ENCODE measurements around the gene SBF2. TPM values are rescaled to one million over a fixed set of nuclear protein-coding genes. Genes with fewer than 3 reads are reported as not detected.

SBF2 gene
- total RNA-seq (10 to 100 TPM; 14.2 to 15.2 TPM), total RNA-seq (6.5 to 52.4 (median 22.1) reads per million in 172 experiments)
- 7.2 TPM for polyA plus RNA-seq (2013, experiment 1 of 2)
- 9.4 TPM for polyA plus RNA-seq (2013, experiment 2 of 2)

GRCh38 chr11:10293423-10294289 lies at the start of gene SBF2:
Gene SBF2, minus strand, starts transcription at chr11:10294219. Its CDS starts 150 bp downstream, at chr11:10294069.
- H3K9me3 Mint-ChIP-seq = no peaks in the 10 kb centered on the region
- peaks cover 0 to 3% of the 10 kb centered on the region in 2 experiments for H3K9me3 ChIP-seq (ENCODE audit: control insufficient read depth in 1 of 2, insufficient read depth in 1 of 2, low read length in 2 of 2)
- H3K4me3 ChIP-seq (ENCODE audit: low read length) = peak within 1 kb of the TSS; percentile 65
- peak within 1 kb of the TSS; percentile 89 for H3K4me3 Mint-ChIP-seq
- H3K27me3 Mint-ChIP-seq = peaks cover 33% of the 10 kb centered on the region
- peaks cover 34% of the 10 kb centered on the region for H3K4me1 ChIP-seq (ENCODE audit: insufficient read depth, low read length)
- peaks cover 5 to 23% of the 10 kb centered on the region in 2 experiments for H3K27me3 ChIP-seq (ENCODE audit: control insufficient read depth in 1 of 2, insufficient read depth in 2 of 2, low read length in 2 of 2)
- ATAC-seq (ENCODE audit: poor library complexity) = peak; percentile 70
- no peak within 1 kb of the TSS for H3K27ac ChIP-seq (ENCODE audit: low read depth in 1 of 2, low read length in 2 of 2)
- no peaks in the 10 kb centered on the region for H3K36me3 ChIP-seq (ENCODE audit: insufficient read depth, low read length)
- peaks cover 4% of the 10 kb centered on the region for H3K36me3 Mint-ChIP-seq (ENCODE audit: low read depth)
- H3K4me1 Mint-ChIP-seq (ENCODE audit: low read depth) = peaks cover 37% of the 10 kb centered on the region
- POLR2A ChIA-PET = interaction anchor here (1.1 to 1.2 kb wide), 2 partner anchors 9 to 12 kb away, joined by 3 to 6 read pairs; no protein-coding TSS in a partner anchor
- no peak for TF ChIP-seq CTCF (IDR thresholded peaks at IDR 0.05)
- peak; percentile 60 to 91 (median 76) for DNase-seq
- intact Hi-C loops (cut with DNase I, micrococcal nuclease) = loop anchor here in 1 of 2 experiments (5.0 to 10.0 kb wide), 4 partner anchors 161 to 1379 kb away; partner anchors contain the start of genes AKIP1 and AMPD3
- H3K27ac Mint-ChIP-seq = peak within 1 kb of the TSS; percentile 67
- CTCF ChIA-PET = no interaction called here

GRCh38 chr11:10338287-10338686 lies 44.3 kb upstream of the SBF2 start:
- no peak overlapping the region for H3K27ac ChIP-seq (ENCODE audit: low read depth in 1 of 2, low read length in 2 of 2)
- no peaks in the 10 kb centered on the region for H3K9me3 ChIP-seq (ENCODE audit: control insufficient read depth in 1 of 2, insufficient read depth in 1 of 2, low read length in 2 of 2)
- Mint-ChIP-seq H3K36me3 (ENCODE audit: low read depth) (no peaks in the 10 kb centered on the region), H3K9me3 (no peaks in the 10 kb centered on the region), H3K4me3 (no peak overlapping the region), H3K27ac (no peak overlapping the region), H3K4me1 (ENCODE audit: low read depth) (no peaks in the 10 kb centered on the region), H3K27me3 (peaks cover 24% of the 10 kb centered on the region)
- no peak for TF ChIP-seq CTCF (IDR thresholded peaks at IDR 0.05)
- CTCF ChIA-PET = no interaction called here
- POLR2A ChIA-PET = no interaction called here
- peaks cover 0 to 6% of the 10 kb centered on the region in 2 experiments for H3K27me3 ChIP-seq (ENCODE audit: control insufficient read depth in 1 of 2, insufficient read depth in 2 of 2, low read length in 2 of 2)
- no peaks in the 10 kb centered on the region for H3K4me1 ChIP-seq (ENCODE audit: insufficient read depth, low read length)
- DNase-seq (no peak), ATAC-seq (ENCODE audit: poor library complexity) (no peak)
- intact Hi-C loops (cut with DNase I, micrococcal nuclease) = no loop called here
- H3K4me3 ChIP-seq (ENCODE audit: low read length) = no peak overlapping the region
- H3K36me3 ChIP-seq (ENCODE audit: insufficient read depth, low read length) = no peaks in the 10 kb centered on the region

GRCh38 chr11:10333490-10333889 lies 39.5 kb upstream of the SBF2 start:
- no peak overlapping the region for H3K27ac Mint-ChIP-seq
- ChIA-PET CTCF (no interaction called here), POLR2A (no interaction called here)
- ATAC-seq (ENCODE audit: poor library complexity) = no peak
- intact Hi-C loops (cut with DNase I, micrococcal nuclease) = no loop called here
- DNase-seq = no peak
- no peaks in the 10 kb centered on the region for H3K9me3 Mint-ChIP-seq
- H3K27me3 ChIP-seq (ENCODE audit: control insufficient read depth in 1 of 2, insufficient read depth in 2 of 2, low read length in 2 of 2) = peaks cover 0 to 6% of the 10 kb centered on the region in 2 experiments
- H3K4me1 Mint-ChIP-seq (ENCODE audit: low read depth) = no peaks in the 10 kb centered on the region
- H3K4me1 ChIP-seq (ENCODE audit: insufficient read depth, low read length) = no peaks in the 10 kb centered on the region
- H3K9me3 ChIP-seq (ENCODE audit: control insufficient read depth in 1 of 2, insufficient read depth in 1 of 2, low read length in 2 of 2) = no peaks in the 10 kb centered on the region
- no peak for TF ChIP-seq CTCF (IDR thresholded peaks at IDR 0.05)
- no peak overlapping the region for H3K4me3 Mint-ChIP-seq
- H3K36me3 ChIP-seq (ENCODE audit: insufficient read depth, low read length) = no peaks in the 10 kb centered on the region
- no peak overlapping the region for H3K27ac ChIP-seq (ENCODE audit: low read depth in 1 of 2, low read length in 2 of 2)
- no peaks in the 10 kb centered on the region for H3K36me3 Mint-ChIP-seq (ENCODE audit: low read depth)
- H3K27me3 Mint-ChIP-seq = peaks cover 11% of the 10 kb centered on the region
- no peak overlapping the region for H3K4me3 ChIP-seq (ENCODE audit: low read length)
